GM18909 (cell line): ENCODE results near the gene MYCBP2.
"Not testable (repeated sequence)": the region's sequence is repeated elsewhere in the genome, so short reads cannot be mapped to it uniquely, and the experiment has no call there.

Experiments used
- ATAC-seq: cut with Tn5 transposase; IDR thresholded peaks from one replicate; pipeline ENCODE4 v1.9.1; 2021; ENCODE audit warnings: mild to moderate bottlenecking; ENCODE audit not compliant: unreplicated experiment, poor library complexity

MYCBP2 gene

GRCh38 chr13:77306458-77306857, 20.4 kb downstream of the MYCBP2 start:
- ATAC-seq, result no peak

DNA sequence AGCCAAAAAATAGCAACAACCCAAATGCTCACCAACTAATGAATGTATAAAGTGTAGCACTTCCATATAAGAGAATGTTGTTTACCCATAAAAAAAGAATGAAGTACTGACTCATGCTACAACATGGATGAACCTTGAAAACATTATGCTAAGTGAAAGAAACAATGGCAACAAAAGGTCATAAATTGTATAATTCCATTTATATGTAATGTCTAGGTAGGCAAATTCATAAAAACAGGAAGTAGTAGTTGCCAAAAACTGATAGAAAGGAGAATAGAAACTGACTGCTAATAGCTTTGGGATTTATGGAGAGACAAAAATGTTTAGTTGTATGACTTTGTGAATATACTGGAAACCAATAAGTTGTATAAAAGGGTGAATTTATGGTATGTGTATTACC, 21.6 kb downstream of the MYCBP2 start:
- ATAC-seq, result no peak

- peak; percentile 34 for ATAC-seq
These were observed 26.5 kb downstream of the MYCBP2 start for GRCh38 chr13:77300176-77301037.

DNA sequence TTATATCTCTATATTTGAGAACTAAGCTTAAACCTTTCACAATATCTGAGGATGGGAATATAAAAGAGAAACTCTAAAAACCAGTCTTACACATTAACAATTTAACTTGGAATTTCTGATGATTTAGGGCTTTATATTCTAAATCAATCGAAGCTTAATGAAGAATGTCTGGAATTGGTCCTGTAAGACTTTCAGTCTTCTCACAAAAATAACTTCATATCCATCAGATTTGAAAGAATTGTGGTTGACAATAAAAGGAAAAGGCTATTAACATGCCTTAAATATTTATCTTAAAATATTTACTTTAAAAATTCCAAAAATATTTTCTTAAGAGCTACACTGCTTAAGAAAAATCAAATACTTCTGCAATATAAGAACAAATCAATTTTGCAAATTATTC, 27.3 kb downstream of the MYCBP2 start:
- no peak for ATAC-seq

DNA sequence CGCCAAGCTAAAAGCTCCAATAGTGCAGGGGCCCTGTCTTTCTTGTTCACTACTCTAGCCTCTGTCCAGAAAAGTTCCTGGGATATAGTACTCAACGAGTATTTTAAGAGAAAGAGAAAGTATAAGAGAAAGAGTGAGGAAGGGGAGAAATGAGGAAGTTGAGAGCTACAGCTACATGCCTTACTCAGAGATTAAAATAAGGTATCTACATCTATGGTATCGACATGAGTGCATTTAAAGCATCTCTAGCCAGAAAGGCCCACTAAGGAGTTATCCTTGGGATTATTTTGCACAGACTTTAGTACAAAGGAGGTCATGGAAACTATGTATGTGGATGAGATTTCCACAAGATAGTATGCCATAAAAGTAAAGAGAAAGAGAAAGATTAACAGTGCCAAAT, 28.5 kb downstream of the MYCBP2 start:
- ATAC-seq, result peak; percentile 79

- no peak for ATAC-seq
These were observed 35.1 kb downstream of the MYCBP2 start for GRCh38 chr13:77291774-77292173.

- ATAC-seq, result no peak
These were observed 36.6 kb downstream of the MYCBP2 start for GRCh38 chr13:77290342-77290741.

- no peak for ATAC-seq
These were observed 37.0 kb downstream of the MYCBP2 start for GRCh38 chr13:77289851-77290250.

GRCh38 chr13:77285632-77286031, 41.3 kb downstream of the MYCBP2 start:
- not testable (repeated sequence) for ATAC-seq

GRCh38 chr13:77285098-77285497, 41.8 kb downstream of the MYCBP2 start:
- ATAC-seq, result no peak

DNA sequence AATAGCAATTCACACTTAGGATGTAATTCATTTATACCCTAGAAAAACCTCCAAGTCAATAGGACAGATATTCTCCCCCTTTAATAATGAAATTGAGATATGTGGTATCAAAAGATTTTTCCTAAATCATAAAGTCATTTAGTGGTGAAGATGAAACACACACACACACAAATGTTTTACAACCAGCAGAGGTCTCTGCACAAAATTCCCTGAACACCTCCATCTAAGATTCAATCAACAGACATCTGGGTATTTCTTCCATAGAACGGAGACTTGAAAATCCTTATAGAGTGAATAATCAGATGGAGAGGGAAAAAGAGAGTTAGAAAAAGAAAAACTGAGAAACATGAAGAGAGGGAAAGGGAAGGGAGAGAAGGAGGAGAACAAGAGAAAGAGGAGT, 52.8 kb downstream of the MYCBP2 start:
- no peak for ATAC-seq

- ATAC-seq, result no peak
These were observed 57.8 kb downstream of the MYCBP2 start for GRCh38 chr13:77269141-77269540.

- ATAC-seq, result no peak
These were observed 59.5 kb downstream of the MYCBP2 start for GRCh38 chr13:77267362-77267761.

- ATAC-seq, result no peak
These were observed 61.6 kb downstream of the MYCBP2 start for GRCh38 chr13:77265336-77265735.

- ATAC-seq, result no peak
These were observed 64.7 kb downstream of the MYCBP2 start for GRCh38 chr13:77262198-77262597.

- no peak for ATAC-seq
These were observed 75.9 kb downstream of the MYCBP2 start for GRCh38 chr13:77250975-77251374.

GRCh38 chr13:77245224-77245623, 81.7 kb downstream of the MYCBP2 start:
- not testable (repeated sequence) for ATAC-seq

GRCh38 chr13:77239312-77239711, 87.6 kb downstream of the MYCBP2 start:
- no peak for ATAC-seq

- no peak for ATAC-seq
These were observed 91.4 kb downstream of the MYCBP2 start for GRCh38 chr13:77235456-77236022.

DNA sequence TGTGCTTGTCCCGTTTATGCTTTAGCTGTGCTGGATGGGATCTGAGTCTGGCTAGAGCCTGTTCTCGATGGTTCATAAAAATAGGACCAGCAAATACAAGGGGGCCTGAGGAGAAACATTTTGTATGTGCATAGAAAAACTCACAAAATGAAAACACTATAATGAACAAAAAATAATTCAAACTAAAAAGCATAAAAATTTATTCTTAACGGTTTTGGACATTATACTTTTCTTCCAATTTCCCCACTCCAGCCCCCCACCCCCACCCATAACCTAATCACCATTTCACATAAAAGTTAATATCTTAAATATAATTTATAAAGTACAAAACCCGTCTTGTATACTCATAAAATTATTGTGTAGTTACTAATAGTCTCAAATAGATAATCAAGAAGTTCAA, 93.7 kb downstream of the MYCBP2 start:
- ATAC-seq, result no peak

DNA sequence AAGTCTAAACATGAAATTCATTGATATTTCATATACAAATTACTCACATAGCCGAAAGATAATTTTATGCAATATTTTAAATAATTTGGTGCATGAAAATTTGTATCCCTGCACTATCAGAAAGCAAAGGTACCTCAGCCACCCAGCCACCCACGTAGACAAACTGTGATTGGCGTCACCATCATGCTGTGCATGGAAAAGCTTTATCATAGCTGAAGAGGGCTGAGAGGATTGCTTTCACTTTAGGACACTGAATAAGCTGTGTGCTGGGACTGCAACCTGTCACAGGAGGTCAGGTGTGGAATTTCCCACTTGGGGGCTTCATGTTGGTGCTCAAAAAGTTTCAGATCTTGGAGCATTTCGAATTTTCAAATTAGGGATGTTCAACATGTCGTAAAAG, 96.3 kb downstream of the MYCBP2 start:
- no peak for ATAC-seq

DNA sequence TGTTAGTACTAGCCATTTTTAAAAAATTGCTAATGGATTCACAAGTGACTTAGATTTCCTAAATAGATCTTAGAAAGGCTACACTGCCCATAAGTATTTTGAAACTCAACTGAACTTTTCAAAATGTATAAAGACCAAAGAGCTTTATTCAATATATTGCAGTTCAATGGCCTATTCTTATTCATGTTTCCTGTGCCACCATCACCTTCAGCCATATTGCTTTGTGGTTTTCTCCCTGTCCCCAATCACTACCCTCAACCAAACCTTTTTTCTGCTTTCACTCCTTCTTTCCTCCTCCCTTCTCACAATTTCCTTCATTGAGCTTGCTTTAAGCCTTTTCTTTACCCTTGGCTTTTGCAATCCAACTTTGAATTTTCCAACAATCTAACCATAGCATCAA, 100.9 kb downstream of the MYCBP2 start:
- ATAC-seq, result no peak
